Mesendoderm (in vitro differentiated cells): ENCODE measurements around the gene TCFL5.
"Not testable (repeated sequence)": the region's sequence is repeated elsewhere in the genome, so short reads cannot be mapped to it uniquely, and the experiment has no call there.

Experiments used
- DNase-seq: peaks from one replicate; pipeline ENCODE4 v3.0.0; 2013
- H2AK5ac ChIP-seq: 2 replicates; pipeline ENCODE4 v1.6.1; 2013; ENCODE audit warnings: low read length, inconsistent platforms
- H2BK120ac ChIP-seq: 2 replicates; pipeline ENCODE4 v1.6.1; 2013; ENCODE audit warnings: low read depth, mild to moderate bottlenecking, low read length, moderate library complexity, mixed read lengths
- H2BK15ac ChIP-seq: replicated peaks from 2 replicates; pipeline ENCODE4 v1.6.1; 2013; ENCODE audit warnings: low read depth, mild to moderate bottlenecking, moderate library complexity
- H2BK5ac ChIP-seq: 2 replicates; pipeline ENCODE4 v1.6.1; 2013; ENCODE audit warnings: low read length, inconsistent platforms
- H3K18ac ChIP-seq: 2 replicates; pipeline ENCODE4 v1.6.1; 2013; ENCODE audit warnings: mild to moderate bottlenecking, low read length, mixed read lengths
- H3K23ac ChIP-seq: one replicate; pipeline ENCODE4 v1.6.1; 2013; ENCODE audit warnings: low read length
- H3K27ac ChIP-seq: 2 replicates; pipeline ENCODE4 v1.5.1; 2013; ENCODE audit warnings: low read depth, mild to moderate bottlenecking, inconsistent platforms, low read length, moderate library complexity
- H3K27me3 ChIP-seq: 2 replicates; pipeline ENCODE4 v1.6.1; 2013; ENCODE audit warnings: low read length, control low read depth, mild to moderate bottlenecking, inconsistent platforms; ENCODE audit not compliant: insufficient read depth, poor library complexity
- H3K36me3 ChIP-seq: 2 replicates; pipeline ENCODE4 v1.6.1; 2013; ENCODE audit warnings: low read length, inconsistent platforms; ENCODE audit not compliant: control insufficient read depth, insufficient read depth
- H3K4ac ChIP-seq: one replicate; pipeline ENCODE4 v1.6.1; 2013; ENCODE audit warnings: low read depth, mild to moderate bottlenecking, low read length, moderate library complexity
- H3K4me1 ChIP-seq: 2 replicates; pipeline ENCODE4 v1.6.1; 2013; ENCODE audit warnings: low read depth, low read length, inconsistent platforms; ENCODE audit not compliant: control insufficient read depth
- H3K4me2 ChIP-seq: 2 replicates; pipeline ENCODE4 v1.6.1; 2013; ENCODE audit warnings: low read length
- H3K4me3 ChIP-seq: 2 replicates; pipeline ENCODE4 v1.5.1; 2013; ENCODE audit warnings: mild to moderate bottlenecking, low read length
- H3K56ac ChIP-seq: one replicate; pipeline ENCODE4 v1.6.1; 2013; ENCODE audit warnings: low read length
- H3K79me1 ChIP-seq: 2 replicates; pipeline ENCODE4 v1.6.1; 2013; ENCODE audit warnings: low read length, inconsistent platforms
- H3K79me2 ChIP-seq: 2 replicates; pipeline ENCODE4 v1.6.1; 2013; ENCODE audit warnings: mild to moderate bottlenecking, low read length; ENCODE audit not compliant: control insufficient read depth, insufficient read depth
- H3K9ac ChIP-seq: 2 replicates; pipeline ENCODE4 v1.6.1; 2013; ENCODE audit warnings: low read length, inconsistent platforms
- H4K5ac ChIP-seq: one replicate; pipeline ENCODE4 v1.6.1; 2013; ENCODE audit warnings: low read length
- H4K8ac ChIP-seq: one replicate; pipeline ENCODE4 v1.6.1; 2013; ENCODE audit warnings: low read depth, mild to moderate bottlenecking, control low read depth, low read length, moderate library complexity
- WGBS: extraction: QIAGEN DNeasy Blood & Tissue Kit; methylation state at CpG from one replicate; pipeline ENCODE4 v1.1.7; 2013; ENCODE audit warnings: low lambda C conversion rate, missing lambda C conversion rate; ENCODE audit not compliant: insufficient coverage; ENCODE audit errors: extremely low coverage; 5-methylcytosine and 5-hydroxymethylcytosine counted together

The TCFL5 gene

DNA sequence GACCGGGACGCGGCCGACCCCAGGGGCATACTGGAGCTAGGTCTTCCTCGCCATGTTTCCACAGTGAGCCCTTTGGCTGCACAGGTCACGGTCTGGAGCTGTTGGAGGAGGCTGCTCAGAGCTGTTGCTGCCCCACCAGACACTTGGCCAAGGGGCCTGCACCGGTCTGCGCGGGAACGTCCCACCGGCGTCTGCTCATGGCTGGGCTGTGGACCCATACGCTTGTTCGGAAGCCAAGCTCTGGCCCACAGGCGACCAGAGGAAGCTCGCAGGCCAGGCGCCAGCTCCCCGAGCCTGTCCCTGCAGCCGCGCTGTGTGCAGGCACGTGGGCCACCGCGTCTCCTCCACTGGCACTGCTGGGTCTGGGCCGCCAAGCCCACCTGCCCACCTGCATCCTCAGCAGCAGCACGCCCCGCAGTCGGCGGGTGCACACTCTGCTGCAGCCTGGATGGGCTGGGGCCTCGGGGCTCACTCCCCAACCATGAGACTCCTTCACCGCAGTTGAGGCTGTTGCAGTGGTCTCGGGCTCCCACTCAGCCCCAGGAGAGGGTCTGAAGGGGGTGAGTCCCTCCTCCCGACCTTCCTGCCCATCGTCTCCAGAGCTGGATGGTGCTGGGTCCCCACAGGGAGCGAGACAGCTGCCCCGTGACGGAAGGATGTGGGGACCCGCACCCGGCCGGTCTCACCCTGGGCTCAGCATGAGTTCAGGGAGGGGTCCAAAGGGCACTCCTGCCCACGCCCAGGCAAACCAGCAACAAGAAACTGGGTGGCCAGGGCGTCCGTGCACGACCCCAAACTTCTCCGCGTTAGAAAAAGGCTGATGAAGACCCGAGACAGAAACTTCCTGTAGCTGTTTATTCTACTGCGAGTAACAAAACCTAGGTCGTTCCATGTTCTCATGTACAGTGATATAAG is 15.5 kb upstream of the TCFL5 start:
- no peak overlapping the region for H4K8ac ChIP-seq
- no peak overlapping the region for H2BK120ac ChIP-seq
- H3K23ac ChIP-seq = no peak overlapping the region
- no peak overlapping the region for H3K56ac ChIP-seq
- no peak overlapping the region for H3K9ac ChIP-seq
- H3K18ac ChIP-seq = no peak overlapping the region
- no peak overlapping the region for H3K4ac ChIP-seq
- H2AK5ac ChIP-seq = no peak overlapping the region
- H3K4me3 ChIP-seq = no peak overlapping the region
- H2BK5ac ChIP-seq = no peak overlapping the region
- H3K4me2 ChIP-seq = no peak overlapping the region
- no peak overlapping the region for H4K5ac ChIP-seq
- no peaks in the 10 kb centered on the region for H3K79me1 ChIP-seq
- no peak for DNase-seq
- H3K27ac ChIP-seq = no peak overlapping the region
- no peaks in the 10 kb centered on the region for H3K27me3 ChIP-seq
- H3K79me2 ChIP-seq = no peaks in the 10 kb centered on the region
- no CpG with 5 or more reads among the region's 48 CpGs for WGBS
- H2BK15ac ChIP-seq = no peak overlapping the region
- H3K36me3 ChIP-seq = no peaks in the 10 kb centered on the region
- no peaks in the 10 kb centered on the region for H3K4me1 ChIP-seq

DNA sequence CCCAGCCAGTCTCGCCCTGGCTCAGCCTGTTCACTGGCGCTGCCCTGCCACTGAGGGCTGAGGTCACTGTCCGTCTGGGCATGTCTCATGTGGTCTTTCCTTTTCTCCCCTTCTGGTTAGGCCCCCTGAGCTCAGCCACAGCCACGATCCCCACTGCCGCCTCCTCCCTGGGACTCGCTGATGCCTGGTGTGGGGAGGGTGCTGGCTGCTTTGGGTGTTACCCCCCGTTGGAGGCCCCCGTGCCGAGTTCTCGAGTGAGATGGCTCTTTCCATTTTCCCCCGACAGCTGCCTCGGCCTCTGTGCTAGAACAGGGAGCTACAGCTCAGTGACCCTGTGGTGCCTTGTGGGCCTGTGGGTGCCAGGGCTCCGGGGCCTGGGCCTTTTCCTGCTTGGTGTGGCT is 14.9 kb upstream of the TCFL5 start:
- no CpG with 5 or more reads among the region's 13 CpGs for WGBS
- no peaks in the 10 kb centered on the region for H3K36me3 ChIP-seq
- no peak overlapping the region for H4K8ac ChIP-seq

DNA sequence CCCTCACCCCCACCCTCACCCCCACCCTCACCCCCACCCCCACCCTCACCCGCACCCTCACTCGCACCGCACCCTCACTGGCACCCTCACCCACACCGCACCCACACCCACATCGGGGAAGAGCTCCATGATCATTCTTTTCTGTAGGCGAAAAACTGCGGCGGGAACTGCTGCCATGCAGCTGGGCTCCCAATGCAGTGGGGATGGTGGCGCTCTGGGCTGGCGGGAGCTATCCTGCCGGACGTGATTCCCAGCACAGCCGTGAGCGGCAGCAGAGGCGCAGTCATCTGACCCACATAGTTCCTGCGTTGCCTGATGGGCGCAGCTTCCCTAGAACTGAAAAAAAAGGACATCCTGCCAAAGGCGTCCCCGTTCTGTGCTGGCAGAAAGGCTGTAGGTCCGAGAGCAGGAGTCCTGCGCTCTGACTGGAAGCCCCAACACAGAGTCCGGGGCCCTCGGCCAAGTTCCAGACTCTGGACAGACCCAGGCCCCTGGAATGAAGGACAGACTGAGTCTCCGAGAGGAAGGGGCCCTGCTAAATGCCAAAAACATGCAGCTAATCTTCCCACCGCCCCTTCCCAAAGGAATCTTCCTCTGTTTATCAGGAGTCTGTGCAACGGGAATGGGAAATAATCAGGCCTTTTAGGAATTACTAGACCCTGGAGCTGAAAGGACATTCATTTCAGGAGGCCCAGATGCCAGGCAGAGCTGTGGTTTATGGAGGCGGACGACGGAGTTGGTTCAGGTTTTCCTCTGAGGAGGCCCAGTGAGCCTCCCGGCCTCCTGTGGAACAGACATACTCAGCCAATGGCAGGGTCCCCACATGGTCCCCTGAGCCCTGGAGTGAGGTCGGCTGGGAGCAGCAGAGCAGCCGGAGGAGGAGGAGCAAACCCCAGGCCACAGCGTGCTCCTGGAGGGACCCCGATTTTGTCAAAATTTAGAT is 14.1 kb upstream of the TCFL5 start:
- H3K79me2 ChIP-seq = no peaks in the 10 kb centered on the region
- H3K23ac ChIP-seq = no peak overlapping the region
- H3K4me1 ChIP-seq = no peaks in the 10 kb centered on the region
- no peak overlapping the region for H3K4me3 ChIP-seq
- H3K18ac ChIP-seq = no peak overlapping the region
- H2BK15ac ChIP-seq = no peak overlapping the region
- WGBS = no CpG with 5 or more reads among the region's 34 CpGs
- no peak overlapping the region for H2AK5ac ChIP-seq
- no peak overlapping the region for H2BK120ac ChIP-seq
- DNase-seq = peak; percentile 82
- H3K79me1 ChIP-seq = no peaks in the 10 kb centered on the region
- no peaks in the 10 kb centered on the region for H3K36me3 ChIP-seq
- H4K5ac ChIP-seq = no peak overlapping the region
- no peak overlapping the region for H2BK5ac ChIP-seq
- no peak overlapping the region for H3K4me2 ChIP-seq
- no peaks in the 10 kb centered on the region for H3K27me3 ChIP-seq
- H3K56ac ChIP-seq = no peak overlapping the region
- no peak overlapping the region for H4K8ac ChIP-seq
- no peak overlapping the region for H3K4ac ChIP-seq
- H3K27ac ChIP-seq = no peak overlapping the region
- H3K9ac ChIP-seq = no peak overlapping the region

More for the DNA sequence above, 14.9 kb upstream of the TCFL5 start:
- DNase-seq = no peak
- Histone ChIP-seq H3K56ac (no peak overlapping the region), H2BK15ac (no peak overlapping the region), H3K18ac (no peak overlapping the region), H3K23ac (no peak overlapping the region), H2BK120ac (no peak overlapping the region), H3K79me2 (no peaks in the 10 kb centered on the region), H3K27ac (no peak overlapping the region), H2AK5ac (no peak overlapping the region), H3K4me1 (no peaks in the 10 kb centered on the region), H4K5ac (no peak overlapping the region), H3K79me1 (no peaks in the 10 kb centered on the region), H3K4me2 (no peak overlapping the region), H3K4me3 (no peak overlapping the region), H3K4ac (no peak overlapping the region), H2BK5ac (no peak overlapping the region), H3K27me3 (no peaks in the 10 kb centered on the region), H3K9ac (no peak overlapping the region)

DNA sequence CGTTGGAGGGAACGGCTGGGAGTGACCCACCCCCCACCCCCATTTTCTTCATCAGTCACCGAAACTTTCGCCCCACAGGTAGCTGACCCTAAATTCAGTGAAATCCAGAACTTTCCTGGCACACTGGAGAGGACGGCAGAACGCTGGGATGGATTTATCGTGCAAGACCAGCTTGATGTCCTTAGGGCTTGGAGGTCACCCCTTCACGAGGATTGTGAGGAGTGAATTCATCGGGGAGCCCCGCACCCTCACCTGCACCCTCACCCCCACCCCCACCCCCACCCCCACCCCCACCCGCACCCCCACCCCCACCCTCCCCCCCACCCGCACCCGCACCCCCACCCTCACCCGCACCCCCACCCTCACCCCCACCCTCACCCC is 13.3 kb upstream of the TCFL5 start:
- Histone ChIP-seq H2BK5ac (no peak overlapping the region), H3K4ac (no peak overlapping the region), H3K23ac (no peak overlapping the region), H3K4me3 (no peak overlapping the region), H3K27ac (no peak overlapping the region), H4K8ac (no peak overlapping the region), H3K79me1 (no peaks in the 10 kb centered on the region), H3K9ac (no peak overlapping the region), H3K27me3 (no peaks in the 10 kb centered on the region), H2BK120ac (no peak overlapping the region), H3K56ac (no peak overlapping the region), H3K4me1 (no peaks in the 10 kb centered on the region), H4K5ac (no peak overlapping the region), H2BK15ac (no peak overlapping the region), H2AK5ac (no peak overlapping the region), H3K18ac (no peak overlapping the region), H3K79me2 (no peaks in the 10 kb centered on the region), H3K4me2 (no peak overlapping the region), H3K36me3 (no peaks in the 10 kb centered on the region)
- DNase-seq = no peak
- no CpG with 5 or more reads among the region's 14 CpGs for whole genome bisulfite sequencing

DNA sequence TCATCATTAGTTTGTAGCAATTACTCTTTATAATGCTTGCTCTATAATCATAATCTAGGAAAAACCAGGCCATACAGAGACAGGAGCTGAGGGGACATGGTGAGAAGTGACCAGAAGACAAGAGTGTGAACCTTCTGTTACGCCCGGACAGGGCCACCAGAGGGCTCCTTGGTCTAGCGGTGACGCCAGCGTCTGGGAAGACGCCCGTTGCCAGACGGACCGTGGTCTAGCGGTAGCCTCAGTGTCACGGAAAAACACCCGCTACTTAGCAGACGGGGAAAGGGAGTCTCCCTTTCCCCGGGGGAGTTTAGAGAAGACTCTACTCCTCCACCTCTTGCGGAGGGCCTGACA is 12.0 kb upstream of the TCFL5 start:
- no CpG with 5 or more reads among the region's 15 CpGs for WGBS
- H3K27ac ChIP-seq, H3K79me2 ChIP-seq, H3K4me2 ChIP-seq, H2BK120ac ChIP-seq, H3K18ac ChIP-seq, H3K4me1 ChIP-seq, H4K5ac ChIP-seq, H2AK5ac ChIP-seq, H3K27me3 ChIP-seq, H3K56ac ChIP-seq, H4K8ac ChIP-seq, H3K9ac ChIP-seq, H3K4ac ChIP-seq, H2BK5ac ChIP-seq, H3K79me1 ChIP-seq, H3K36me3 ChIP-seq, H3K23ac ChIP-seq, H3K4me3 ChIP-seq, H2BK15ac ChIP-seq: not testable (repeated sequence)
- DNase-seq = peak; percentile 71
